A673 (cell line): Measurements from ENCODE around the gene HPCAL4. TPM values are rescaled to one million over a fixed set of nuclear protein-coding genes. Genes with fewer than 3 reads are reported as not detected.

Source experiments
- BruUV-seq: library from RNA; stranded (reverse); fragments of 400-500 nt; replicated peaks from 2 replicates; lab custom pipeline; 2021; lab: Mats Ljungman, UMichigan
- CTCF ChIA-PET: fragments of 300-600 bp; sonication (Branson Sonifier 250); formaldehyde crosslinking; loops from one replicate; lab custom pipeline; 2022; ENCODE audit warnings: antibody characterized with exemption; lab: Charles Lee
- POLR2A ChIA-PET: fragments of 300-600 bp; sonication (Branson Sonifier 250); formaldehyde crosslinking; loops from one replicate; lab custom pipeline; 2022; ENCODE audit warnings: antibody characterized with exemption; ENCODE audit not compliant: low non-redundant PET; lab: Charles Lee
- DNase-seq: peaks from one replicate; pipeline ENCODE4 v3.0.0-alpha.2; 2015; ENCODE audit warnings: low spot score
- H3K27ac ChIP-seq: fragments of 200-600 bp; sonication (generic); 2 replicates; pipeline ENCODE4 v1.5.1; 2016; ENCODE audit warnings: mixed run types, low read depth, mild to moderate bottlenecking, mixed read lengths, antibody characterized with exemption, low read length; ENCODE audit not compliant: poor library complexity, severe bottlenecking
- H3K27me3 ChIP-seq: fragments of 200-600 bp; sonication (generic); replicated peaks from 2 replicates; pipeline ENCODE4 v1.6.1; 2017; ENCODE audit warnings: mixed run types, low read depth, mild to moderate bottlenecking, mixed read lengths, antibody characterized with exemption, low read length; ENCODE audit not compliant: insufficient read depth, poor library complexity
- H3K36me3 ChIP-seq: fragments of 200-600 bp; sonication (generic); 2 replicates; pipeline ENCODE4 v1.6.1; 2016; ENCODE audit warnings: mixed run types, mild to moderate bottlenecking, mixed read lengths, antibody characterized with exemption, low read length; ENCODE audit not compliant: insufficient read depth, poor library complexity, severe bottlenecking
- H3K4me1 ChIP-seq: fragments of 200-600 bp; sonication (generic); 2 replicates; pipeline ENCODE4 v1.6.1; 2017; ENCODE audit warnings: mixed run types, mild to moderate bottlenecking, mixed read lengths, antibody characterized with exemption, low read length; ENCODE audit not compliant: insufficient read depth, poor library complexity, severe bottlenecking
- H3K4me3 ChIP-seq: fragments of 200-600 bp; sonication (generic); 2 replicates; pipeline ENCODE4 v1.5.1; 2016; ENCODE audit warnings: low read depth, mixed run types, mild to moderate bottlenecking, mixed read lengths, low read length; ENCODE audit not compliant: poor library complexity, severe bottlenecking
- H3K9me3 ChIP-seq: fragments of 200-600 bp; sonication (generic); 2 replicates; pipeline ENCODE4 v1.6.1; 2016; ENCODE audit warnings: mixed run types, low read depth, mild to moderate bottlenecking, mixed read lengths, antibody characterized with exemption, low read length; ENCODE audit not compliant: poor library complexity, severe bottlenecking
- CTCF ChIP-seq: fragments of 300-800, 200-600 bp; sonication (generic); conservative IDR thresholded peaks from 2 replicates; pipeline ENCODE4 v1.5.1; 2017; ENCODE audit warnings: low read depth, mild to moderate bottlenecking, antibody characterized with exemption, low read length, moderate library complexity, mixed read lengths
- EZH2 ChIP-seq: fragments of 200-600 bp; sonication (generic); IDR thresholded peaks from 2 replicates; pipeline ENCODE4 v1.6.1; 2017; ENCODE audit warnings: borderline replicate concordance, low read depth, mild to moderate bottlenecking, mixed read lengths, antibody characterized with exemption, low read length; ENCODE audit not compliant: poor library complexity, severe bottlenecking
- intact Hi-C: fragments of 100-400 bp; cut with micrococcal nuclease; formaldehyde crosslinking; loops from one replicate; pipeline ENCODE4 v1.10.0; 2022; ENCODE audit not compliant: unreplicated experiment
- total RNA-seq: library from RNA; stranded (reverse); gene quantifications from 2 replicates; pipeline ENCODE4 v1.2.3, GENCODE V29; 2021

HPCAL4 gene
- total RNA-seq, 1 experiment from 2014 or later: not detected

- peak; percentile 17 for DNase-seq
- TF ChIP-seq EZH2 (no peak), CTCF (no peak)
- Histone ChIP-seq H3K27me3 (peaks cover 70% of the 10 kb centered on the region), H3K36me3 (no peaks in the 10 kb centered on the region), H3K9me3 (no peaks in the 10 kb centered on the region), H3K4me1 (peaks cover 11% of the 10 kb centered on the region), H3K27ac (no peak overlapping the region), H3K4me3 (no peak overlapping the region)
- intact Hi-C loops: no loop called here
- no TSS peak for BruUV-seq
- CTCF ChIA-PET: interaction anchor here (0.5 kb wide), 1 partner anchor 224 kb away, joined by 9 read pairs; no protein-coding TSS in a partner anchor
- POLR2A ChIA-PET: no interaction called here
Measured at GRCh38 chr1:39689635-39690034, 1.6 kb downstream of the HPCAL4 start.

- BruUV-seq: no TSS peak
- H3K4me1 ChIP-seq: peaks cover 11% of the 10 kb centered on the region
- CTCF ChIA-PET: interaction anchor here (0.5 kb wide), 1 partner anchor 225 kb away, joined by 9 read pairs; no protein-coding TSS in a partner anchor
- intact Hi-C loops: no loop called here
- no peak overlapping the region for H3K4me3 ChIP-seq
- no peak overlapping the region for H3K27ac ChIP-seq
- no peaks in the 10 kb centered on the region for H3K9me3 ChIP-seq
- H3K36me3 ChIP-seq: no peaks in the 10 kb centered on the region
- H3K27me3 ChIP-seq: peaks cover 70% of the 10 kb centered on the region
- no peak for TF ChIP-seq CTCF
- TF ChIP-seq EZH2: no peak
- POLR2A ChIA-PET: no interaction called here
- DNase-seq: no peak
Measured at GRCh38 chr1:39689214-39689613, 2.0 kb downstream of the HPCAL4 start.

- Histone ChIP-seq H3K9me3 (no peaks in the 10 kb centered on the region), H3K27me3 (peaks cover 69% of the 10 kb centered on the region), H3K4me1 (peaks cover 11% of the 10 kb centered on the region), H3K27ac (no peak overlapping the region), H3K4me3 (no peak overlapping the region), H3K36me3 (no peaks in the 10 kb centered on the region)
- no peak for DNase-seq
- intact Hi-C loops: no loop called here
- BruUV-seq: no TSS peak
- POLR2A ChIA-PET: no interaction called here
- CTCF ChIA-PET: no interaction called here
- TF ChIP-seq EZH2: no peak
- no peak for TF ChIP-seq CTCF
Measured at GRCh38 chr1:39688706-39689105, 2.5 kb downstream of the HPCAL4 start.
